Measurements from ENCODE around the gene SH2D7.

DNA sequence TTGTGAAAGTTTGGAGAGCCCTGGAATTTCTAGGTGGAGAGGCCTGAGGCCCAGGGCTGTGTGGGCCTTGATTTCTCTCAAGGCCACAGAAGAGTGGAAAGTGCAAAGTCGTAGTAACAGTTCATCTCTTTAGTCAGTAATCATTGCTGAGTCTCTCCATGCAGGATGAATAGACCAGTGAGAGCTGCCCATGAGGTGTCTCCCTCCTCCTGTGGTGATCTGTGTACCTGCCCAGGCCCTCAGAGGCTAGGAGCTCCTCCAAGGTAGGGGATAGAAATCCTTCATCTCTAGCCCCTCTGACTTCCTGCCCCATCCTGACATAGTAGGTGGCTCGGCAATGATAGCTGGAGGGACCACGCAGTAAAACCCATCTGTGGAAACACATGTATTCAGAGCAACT lies 50.0 kb downstream of the SH2D7 start:
- TF ChIP-seq, protein P1, sequence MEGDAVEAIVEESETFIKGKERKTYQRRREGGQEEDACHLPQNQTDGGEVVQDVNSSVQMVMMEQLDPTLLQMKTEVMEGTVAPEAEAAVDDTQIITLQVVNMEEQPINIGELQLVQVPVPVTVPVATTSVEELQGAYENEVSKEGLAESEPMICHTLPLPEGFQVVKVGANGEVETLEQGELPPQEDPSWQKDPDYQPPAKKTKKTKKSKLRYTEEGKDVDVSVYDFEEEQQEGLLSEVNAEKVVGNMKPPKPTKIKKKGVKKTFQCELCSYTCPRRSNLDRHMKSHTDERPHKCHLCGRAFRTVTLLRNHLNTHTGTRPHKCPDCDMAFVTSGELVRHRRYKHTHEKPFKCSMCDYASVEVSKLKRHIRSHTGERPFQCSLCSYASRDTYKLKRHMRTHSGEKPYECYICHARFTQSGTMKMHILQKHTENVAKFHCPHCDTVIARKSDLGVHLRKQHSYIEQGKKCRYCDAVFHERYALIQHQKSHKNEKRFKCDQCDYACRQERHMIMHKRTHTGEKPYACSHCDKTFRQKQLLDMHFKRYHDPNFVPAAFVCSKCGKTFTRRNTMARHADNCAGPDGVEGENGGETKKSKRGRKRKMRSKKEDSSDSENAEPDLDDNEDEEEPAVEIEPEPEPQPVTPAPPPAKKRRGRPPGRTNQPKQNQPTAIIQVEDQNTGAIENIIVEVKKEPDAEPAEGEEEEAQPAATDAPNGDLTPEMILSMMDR (IDR thresholded peaks at IDR 0.05) = no peak
- no peak for TF ChIP-seq EP300 (IDR thresholded peaks at IDR 0.05)
- no peak for TF ChIP-seq POLR2AphosphoS5 (IDR thresholded peaks at IDR 0.05)
